ENCODE data around the gene CLEC4G.

The CLEC4G gene

DNA sequence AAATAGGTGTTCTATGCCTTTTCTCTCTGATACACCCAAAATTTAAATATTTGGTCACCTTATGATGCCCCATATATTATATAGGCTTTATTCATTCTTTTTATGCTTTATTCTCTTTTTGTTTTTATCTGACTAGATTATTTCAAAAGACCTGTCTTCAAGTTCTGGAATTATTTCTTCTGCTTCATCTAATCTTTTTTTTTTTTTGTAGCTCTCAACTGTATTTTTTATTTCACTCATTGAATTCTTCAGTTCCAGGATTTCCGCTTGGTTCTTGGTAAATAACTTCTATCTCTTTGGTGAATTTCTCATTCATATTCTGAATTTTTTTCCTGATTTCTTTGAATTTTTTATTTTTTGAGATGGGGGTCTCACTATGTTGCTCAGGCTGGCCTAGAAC, 27.2 kb upstream of the CLEC4G start:
- no peak for DNase-seq (ENCODE audit: low read depth)
- H3K4me3 ChIP-seq (ENCODE audit: low read length), result no peak overlapping the region
- TF ChIP-seq, protein P1, sequence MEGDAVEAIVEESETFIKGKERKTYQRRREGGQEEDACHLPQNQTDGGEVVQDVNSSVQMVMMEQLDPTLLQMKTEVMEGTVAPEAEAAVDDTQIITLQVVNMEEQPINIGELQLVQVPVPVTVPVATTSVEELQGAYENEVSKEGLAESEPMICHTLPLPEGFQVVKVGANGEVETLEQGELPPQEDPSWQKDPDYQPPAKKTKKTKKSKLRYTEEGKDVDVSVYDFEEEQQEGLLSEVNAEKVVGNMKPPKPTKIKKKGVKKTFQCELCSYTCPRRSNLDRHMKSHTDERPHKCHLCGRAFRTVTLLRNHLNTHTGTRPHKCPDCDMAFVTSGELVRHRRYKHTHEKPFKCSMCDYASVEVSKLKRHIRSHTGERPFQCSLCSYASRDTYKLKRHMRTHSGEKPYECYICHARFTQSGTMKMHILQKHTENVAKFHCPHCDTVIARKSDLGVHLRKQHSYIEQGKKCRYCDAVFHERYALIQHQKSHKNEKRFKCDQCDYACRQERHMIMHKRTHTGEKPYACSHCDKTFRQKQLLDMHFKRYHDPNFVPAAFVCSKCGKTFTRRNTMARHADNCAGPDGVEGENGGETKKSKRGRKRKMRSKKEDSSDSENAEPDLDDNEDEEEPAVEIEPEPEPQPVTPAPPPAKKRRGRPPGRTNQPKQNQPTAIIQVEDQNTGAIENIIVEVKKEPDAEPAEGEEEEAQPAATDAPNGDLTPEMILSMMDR (conservative IDR thresholded peaks at IDR 0.05; ENCODE audit: low read depth, low read length), result no peak

GRCh38 chr19:7757358-7757757, 25.4 kb upstream of the CLEC4G start:
- TF ChIP-seq, protein P1 (conservative IDR thresholded peaks at IDR 0.05; ENCODE audit: low read depth, low read length), result no peak
- no peak overlapping the region for H3K4me3 ChIP-seq (ENCODE audit: low read length)
- no peak for DNase-seq (ENCODE audit: low read depth)

- TF ChIP-seq, protein P1 (conservative IDR thresholded peaks at IDR 0.05; ENCODE audit: low read depth, low read length), result no peak
- no peak for DNase-seq (ENCODE audit: low read depth)
- H3K4me3 ChIP-seq (ENCODE audit: low read length), result no peak overlapping the region
Observed at GRCh38 chr19:7756258-7756657, 24.3 kb upstream of the CLEC4G start.

GRCh38 chr19:7751157-7751783, 19.4 kb upstream of the CLEC4G start:
- H3K4me3 ChIP-seq (ENCODE audit: low read length), result no peak overlapping the region
- no peak for DNase-seq (ENCODE audit: low read depth)
- TF ChIP-seq, protein P1 (conservative IDR thresholded peaks at IDR 0.05; ENCODE audit: low read depth, low read length), result no peak

- no peak for DNase-seq (ENCODE audit: low read depth)
- TF ChIP-seq, protein P1 (conservative IDR thresholded peaks at IDR 0.05; ENCODE audit: low read depth, low read length), result peak; percentile 24
- H3K4me3 ChIP-seq (ENCODE audit: low read length), result no peak overlapping the region
Observed at GRCh38 chr19:7748756-7749155, 16.8 kb upstream of the CLEC4G start.

GRCh38 chr19:7748171-7748570, 16.3 kb upstream of the CLEC4G start:
- no peak overlapping the region for H3K4me3 ChIP-seq (ENCODE audit: low read length)
- no peak for DNase-seq (ENCODE audit: low read depth)
- TF ChIP-seq, protein P1 (conservative IDR thresholded peaks at IDR 0.05; ENCODE audit: low read depth, low read length), result no peak
